ENCODE results near the gene INHBC.

Gene INHBC

DNA sequence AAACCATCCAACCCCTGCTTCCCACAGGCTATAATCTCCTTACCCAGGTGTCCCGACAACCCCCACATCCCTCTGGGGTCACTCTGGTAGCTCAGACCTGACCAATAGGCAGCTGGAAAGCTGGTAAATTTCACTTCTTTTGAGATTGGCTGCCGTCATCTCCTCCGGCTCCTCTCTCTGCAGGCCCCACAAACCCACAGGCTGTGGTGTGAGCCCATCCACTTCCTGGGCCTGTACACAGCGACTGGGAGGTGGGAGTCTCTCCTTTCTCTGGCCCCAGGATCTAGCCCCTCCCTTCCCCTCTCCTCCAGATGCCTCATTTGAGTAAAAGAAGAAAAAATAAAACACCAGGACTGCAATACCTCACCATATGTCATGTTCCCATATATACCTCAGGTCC, 709 bp downstream of the INHBC start:
- TF ChIP-seq SIN3A (IDR thresholded peaks at IDR 0.05; ENCODE audit: borderline replicate concordance, insufficient read depth, low read length) (no peak), FOXP2 (optimal IDR thresholded peaks at IDR 0.05; ENCODE audit: borderline replicate concordance, extremely low read depth, extremely low read length, insufficient read depth) (no peak), TAF1 (IDR thresholded peaks at IDR 0.05; ENCODE audit: borderline replicate concordance, insufficient read depth, low read length) (no peak), POLR2AphosphoS5 (IDR thresholded peaks at IDR 0.05; ENCODE audit: low read depth, low read length) (no peak)
- TF ChIP-seq, protein P1, sequence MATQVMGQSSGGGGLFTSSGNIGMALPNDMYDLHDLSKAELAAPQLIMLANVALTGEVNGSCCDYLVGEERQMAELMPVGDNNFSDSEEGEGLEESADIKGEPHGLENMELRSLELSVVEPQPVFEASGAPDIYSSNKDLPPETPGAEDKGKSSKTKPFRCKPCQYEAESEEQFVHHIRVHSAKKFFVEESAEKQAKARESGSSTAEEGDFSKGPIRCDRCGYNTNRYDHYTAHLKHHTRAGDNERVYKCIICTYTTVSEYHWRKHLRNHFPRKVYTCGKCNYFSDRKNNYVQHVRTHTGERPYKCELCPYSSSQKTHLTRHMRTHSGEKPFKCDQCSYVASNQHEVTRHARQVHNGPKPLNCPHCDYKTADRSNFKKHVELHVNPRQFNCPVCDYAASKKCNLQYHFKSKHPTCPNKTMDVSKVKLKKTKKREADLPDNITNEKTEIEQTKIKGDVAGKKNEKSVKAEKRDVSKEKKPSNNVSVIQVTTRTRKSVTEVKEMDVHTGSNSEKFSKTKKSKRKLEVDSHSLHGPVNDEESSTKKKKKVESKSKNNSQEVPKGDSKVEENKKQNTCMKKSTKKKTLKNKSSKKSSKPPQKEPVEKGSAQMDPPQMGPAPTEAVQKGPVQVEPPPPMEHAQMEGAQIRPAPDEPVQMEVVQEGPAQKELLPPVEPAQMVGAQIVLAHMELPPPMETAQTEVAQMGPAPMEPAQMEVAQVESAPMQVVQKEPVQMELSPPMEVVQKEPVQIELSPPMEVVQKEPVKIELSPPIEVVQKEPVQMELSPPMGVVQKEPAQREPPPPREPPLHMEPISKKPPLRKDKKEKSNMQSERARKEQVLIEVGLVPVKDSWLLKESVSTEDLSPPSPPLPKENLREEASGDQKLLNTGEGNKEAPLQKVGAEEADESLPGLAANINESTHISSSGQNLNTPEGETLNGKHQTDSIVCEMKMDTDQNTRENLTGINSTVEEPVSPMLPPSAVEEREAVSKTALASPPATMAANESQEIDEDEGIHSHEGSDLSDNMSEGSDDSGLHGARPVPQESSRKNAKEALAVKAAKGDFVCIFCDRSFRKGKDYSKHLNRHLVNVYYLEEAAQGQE (IDR thresholded peaks at IDR 0.05; ENCODE audit: insufficient read depth in 1 of 2, low read depth in 2 of 2, low read length in 2 of 2): no peak

DNA sequence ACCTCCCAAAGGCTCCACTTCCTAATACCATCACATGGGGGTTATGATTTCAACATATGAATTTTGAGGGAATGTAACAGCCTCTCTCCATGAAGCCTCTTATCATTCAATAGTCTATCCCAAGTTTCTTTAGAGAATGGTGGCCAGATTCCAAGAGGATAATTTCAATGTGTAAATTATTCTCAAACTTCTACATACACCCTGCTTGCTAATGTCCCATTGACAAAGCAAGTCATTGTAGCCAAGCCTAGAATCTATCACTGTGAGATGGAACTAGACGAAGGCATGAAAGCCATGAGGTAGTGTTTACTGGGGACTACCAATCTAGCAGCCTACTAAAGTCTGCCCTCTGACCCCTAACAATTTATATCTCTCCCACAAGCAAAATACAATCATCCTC, 3.8 kb downstream of the INHBC start:
- TF ChIP-seq, protein P1 (IDR thresholded peaks at IDR 0.05; ENCODE audit: insufficient read depth in 1 of 2, low read depth in 2 of 2, low read length in 2 of 2): no peak
- TF ChIP-seq FOXP2 (optimal IDR thresholded peaks at IDR 0.05; ENCODE audit: borderline replicate concordance, extremely low read depth, extremely low read length, insufficient read depth) (no peak), SIN3A (IDR thresholded peaks at IDR 0.05; ENCODE audit: borderline replicate concordance, insufficient read depth, low read length) (no peak), POLR2AphosphoS5 (IDR thresholded peaks at IDR 0.05; ENCODE audit: low read depth, low read length) (no peak), TAF1 (IDR thresholded peaks at IDR 0.05; ENCODE audit: borderline replicate concordance, insufficient read depth, low read length) (no peak)

DNA sequence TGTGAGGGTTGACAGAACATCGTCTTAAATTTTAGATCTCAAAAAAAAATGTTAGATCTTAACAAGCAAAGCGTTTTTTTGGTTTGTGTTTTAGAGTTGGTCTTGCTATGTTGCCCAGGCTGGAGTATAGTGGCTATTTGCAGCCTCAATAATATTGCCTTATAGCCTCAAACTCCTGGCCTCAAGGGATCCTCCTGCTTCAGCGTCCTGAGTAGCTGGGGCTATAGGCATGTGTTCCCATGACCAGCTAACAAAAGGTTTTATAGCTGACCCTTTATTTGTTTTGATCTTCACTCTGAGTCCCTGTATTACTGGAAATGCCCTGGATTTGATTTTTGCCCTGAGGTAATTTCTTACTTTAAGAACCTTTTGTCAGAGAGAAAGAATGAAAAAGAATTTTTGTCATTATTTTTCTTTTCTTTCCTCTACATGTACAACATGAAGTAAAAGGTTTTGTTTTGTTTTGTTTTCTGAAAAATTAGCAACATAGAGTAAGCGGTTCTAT, 5.2 kb downstream of the INHBC start:
- TF ChIP-seq FOXP2 (optimal IDR thresholded peaks at IDR 0.05; ENCODE audit: borderline replicate concordance, extremely low read depth, extremely low read length, insufficient read depth): no peak
- TF ChIP-seq SIN3A (IDR thresholded peaks at IDR 0.05; ENCODE audit: borderline replicate concordance, insufficient read depth, low read length): no peak
- TF ChIP-seq TAF1 (IDR thresholded peaks at IDR 0.05; ENCODE audit: borderline replicate concordance, insufficient read depth, low read length): no peak

DNA sequence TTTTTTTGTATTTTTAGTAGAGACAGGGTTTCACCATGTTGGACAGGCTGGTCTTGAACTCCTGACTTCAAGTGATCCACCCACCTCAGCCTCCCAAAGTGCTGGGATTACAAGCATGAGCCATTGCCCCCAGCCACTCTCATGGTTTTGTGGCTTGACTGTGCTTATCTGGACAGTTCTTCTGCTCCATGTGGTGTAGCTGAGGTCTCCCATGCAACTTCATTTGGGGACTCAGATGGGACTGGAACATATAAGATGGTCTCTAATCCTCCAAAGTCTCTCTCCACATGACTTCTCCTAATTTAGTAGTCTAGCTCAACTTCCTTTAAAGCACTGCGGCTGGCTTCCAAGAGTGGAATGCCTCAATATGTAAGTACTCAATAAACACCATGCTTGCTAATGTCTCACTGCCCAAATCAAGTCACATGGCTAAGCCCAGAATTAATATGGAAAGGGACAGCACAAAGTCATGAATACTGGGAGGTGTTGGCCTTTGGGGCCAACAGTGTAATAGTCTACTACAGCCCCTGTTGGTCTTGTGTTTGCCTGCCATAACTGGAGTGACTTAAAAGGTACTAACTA, 7.4 kb downstream of the INHBC start:
- TF ChIP-seq POLR2AphosphoS5 (IDR thresholded peaks at IDR 0.05; ENCODE audit: low read depth, low read length): no peak
- TF ChIP-seq, protein P1 (IDR thresholded peaks at IDR 0.05; ENCODE audit: insufficient read depth in 1 of 2, low read depth in 2 of 2, low read length in 2 of 2): no peak
- TF ChIP-seq TAF1 (IDR thresholded peaks at IDR 0.05; ENCODE audit: borderline replicate concordance, insufficient read depth, low read length): no peak
- TF ChIP-seq FOXP2 (optimal IDR thresholded peaks at IDR 0.05; ENCODE audit: borderline replicate concordance, extremely low read depth, extremely low read length, insufficient read depth): no peak
- TF ChIP-seq SIN3A (IDR thresholded peaks at IDR 0.05; ENCODE audit: borderline replicate concordance, insufficient read depth, low read length): no peak

DNA sequence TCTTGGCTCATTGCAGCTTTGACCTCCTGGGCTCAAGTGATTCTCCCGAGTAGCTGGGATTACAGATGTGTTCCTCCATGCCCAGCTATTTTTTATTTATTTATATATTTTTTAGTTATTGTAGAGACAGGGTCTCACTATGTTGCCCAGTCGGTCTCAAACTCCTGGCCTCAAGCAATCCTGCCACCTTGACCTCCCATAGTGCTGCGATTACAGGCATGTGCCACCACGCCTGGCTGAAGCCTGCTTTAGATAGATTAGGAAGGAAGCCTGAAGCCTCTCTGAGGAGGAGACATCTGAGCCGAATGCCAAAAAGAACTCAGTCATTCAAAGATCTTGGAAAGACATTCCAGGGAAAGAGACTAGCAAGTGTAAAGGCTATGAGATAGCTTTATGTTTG, 10.2 kb downstream of the INHBC start:
- TF ChIP-seq FOXP2 (optimal IDR thresholded peaks at IDR 0.05; ENCODE audit: borderline replicate concordance, extremely low read depth, extremely low read length, insufficient read depth) (no peak), TAF1 (IDR thresholded peaks at IDR 0.05; ENCODE audit: borderline replicate concordance, insufficient read depth, low read length) (no peak), SIN3A (IDR thresholded peaks at IDR 0.05; ENCODE audit: borderline replicate concordance, insufficient read depth, low read length) (no peak), POLR2AphosphoS5 (IDR thresholded peaks at IDR 0.05; ENCODE audit: low read depth, low read length) (no peak)
- TF ChIP-seq, protein P1 (IDR thresholded peaks at IDR 0.05; ENCODE audit: insufficient read depth in 1 of 2, low read depth in 2 of 2, low read length in 2 of 2): no peak
